ENCODE measurements around the gene PRKCG.

The PRKCG gene

DNA sequence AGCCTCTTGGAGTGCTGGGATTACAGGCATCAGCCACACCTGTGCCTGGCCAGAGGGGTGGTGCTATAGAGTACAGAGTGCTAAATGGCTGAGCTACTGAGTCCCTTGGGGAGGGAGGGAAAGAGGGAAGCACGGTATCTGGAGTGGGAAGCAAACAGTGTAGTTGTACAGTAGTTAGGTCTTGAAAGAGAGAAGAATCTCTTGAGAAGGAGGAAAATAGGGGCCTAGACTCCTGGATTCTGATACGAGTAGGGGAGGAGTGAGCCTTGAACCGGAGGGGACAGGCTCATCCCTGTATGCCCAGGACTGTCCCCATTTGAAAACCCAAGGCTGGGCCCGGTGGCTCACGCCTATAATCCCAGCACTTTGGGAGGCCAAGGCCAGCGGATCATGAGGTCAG lies 9.2 kb upstream of the PRKCG start:
- no peak for DNase-seq

DNA sequence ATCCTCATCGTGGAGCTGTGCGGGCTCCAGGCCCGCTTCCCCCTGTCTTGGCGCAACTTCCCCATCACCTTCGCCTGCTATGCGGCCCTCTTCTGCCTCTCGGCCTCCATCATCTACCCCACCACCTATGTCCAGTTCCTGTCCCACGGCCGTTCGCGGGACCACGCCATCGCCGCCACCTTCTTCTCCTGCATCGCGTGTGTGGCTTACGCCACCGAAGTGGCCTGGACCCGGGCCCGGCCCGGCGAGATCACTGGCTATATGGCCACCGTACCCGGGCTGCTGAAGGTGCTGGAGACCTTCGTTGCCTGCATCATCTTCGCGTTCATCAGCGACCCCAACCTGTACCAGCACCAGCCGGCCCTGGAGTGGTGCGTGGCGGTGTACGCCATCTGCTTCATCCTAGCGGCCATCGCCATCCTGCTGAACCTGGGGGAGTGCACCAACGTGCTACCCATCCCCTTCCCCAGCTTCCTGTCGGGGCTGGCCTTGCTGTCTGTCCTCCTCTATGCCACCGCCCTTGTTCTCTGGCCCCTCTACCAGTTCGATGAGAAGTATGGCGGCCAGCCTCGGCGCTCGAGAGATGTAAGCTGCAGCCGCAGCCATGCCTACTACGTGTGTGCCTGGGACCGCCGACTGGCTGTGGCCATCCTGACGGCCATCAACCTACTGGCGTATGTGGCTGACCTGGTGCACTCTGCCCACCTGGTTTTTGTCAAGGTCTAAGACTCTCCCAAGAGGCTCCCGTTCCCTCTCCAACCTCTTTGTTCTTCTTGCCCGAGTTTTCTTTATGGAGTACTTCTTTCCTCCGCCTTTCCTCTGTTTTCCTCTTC lies 8.0 kb upstream of the PRKCG start:
- no peak for DNase-seq

DNA sequence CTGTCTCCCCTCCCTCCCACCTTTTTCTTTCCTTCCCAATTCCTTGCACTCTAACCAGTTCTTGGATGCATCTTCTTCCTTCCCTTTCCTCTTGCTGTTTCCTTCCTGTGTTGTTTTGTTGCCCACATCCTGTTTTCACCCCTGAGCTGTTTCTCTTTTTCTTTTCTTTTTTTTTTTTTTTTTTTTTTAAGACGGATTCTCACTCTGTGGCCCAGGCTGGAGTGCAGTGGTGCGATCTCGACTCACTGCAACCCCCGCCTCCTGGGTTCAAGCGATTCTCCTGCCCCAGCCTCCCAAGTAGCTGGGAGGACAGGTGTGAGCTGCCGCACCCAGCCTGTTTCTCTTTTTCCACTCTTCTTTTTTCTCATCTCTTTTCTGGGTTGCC lies 7.4 kb upstream of the PRKCG start:
- DNase-seq: no peak

DNA sequence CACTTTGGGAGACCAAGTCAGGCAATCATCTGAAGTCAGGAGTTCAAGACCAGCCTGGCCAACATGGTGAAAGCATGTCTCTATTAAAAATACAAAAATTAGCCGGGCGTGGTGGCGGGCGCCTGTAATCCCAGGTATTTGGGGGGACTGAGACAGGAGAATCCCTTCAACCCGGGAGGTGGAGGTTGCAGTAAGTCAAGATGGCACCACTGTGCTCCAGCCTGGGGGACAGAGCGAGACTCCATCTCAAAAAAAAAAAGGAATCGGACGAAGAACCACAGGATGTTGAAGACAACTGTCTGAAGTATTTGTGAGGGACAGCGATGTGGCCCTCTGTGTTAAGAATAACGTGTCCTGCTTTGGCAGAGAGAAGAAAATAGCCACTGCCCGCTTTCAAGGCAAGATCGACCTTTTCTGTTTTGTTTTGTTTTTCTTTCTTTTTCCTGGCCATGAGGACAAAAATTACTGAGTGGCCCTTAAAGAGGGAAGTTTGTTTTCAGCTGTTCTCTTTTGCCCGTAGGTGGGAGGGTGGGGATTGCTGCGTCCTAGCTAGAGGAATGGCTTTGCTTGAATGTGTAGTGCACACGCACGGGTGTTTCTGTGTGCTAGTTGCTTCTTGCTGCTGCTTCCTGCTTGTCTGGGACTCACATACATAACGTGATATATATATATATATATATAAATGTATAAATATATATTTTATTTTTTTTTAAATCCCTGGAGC lies 6.2 kb upstream of the PRKCG start:
- DNase-seq: no peak

DNA sequence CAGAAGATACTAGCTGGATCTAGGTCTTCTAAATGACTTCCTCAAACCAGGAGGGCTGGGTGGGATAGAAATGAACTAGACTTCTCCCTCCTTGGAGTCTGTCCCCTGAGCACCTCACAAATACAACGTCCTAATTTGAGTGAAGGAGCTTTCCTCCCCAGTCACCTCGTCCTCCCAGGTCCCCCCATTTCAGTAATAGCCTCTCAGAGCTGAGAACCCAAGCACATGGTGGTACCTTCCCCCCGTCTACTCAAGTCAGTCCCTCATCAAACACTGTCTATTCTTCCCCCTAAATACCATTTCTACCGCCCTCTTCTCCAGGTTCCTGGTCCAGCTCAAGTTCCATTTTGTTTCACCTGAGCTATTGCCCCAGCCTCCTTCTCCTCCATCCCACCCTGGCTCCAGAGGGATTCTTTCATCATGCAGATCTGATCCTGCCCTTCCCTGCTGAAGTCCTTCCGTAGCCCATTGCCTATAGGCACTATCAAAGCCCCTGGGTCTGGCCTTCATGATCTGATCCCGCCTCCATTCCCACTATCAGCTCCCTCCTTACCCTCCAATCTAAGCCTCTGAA lies 5.3 kb upstream of the PRKCG start:
- no peak for DNase-seq

DNA sequence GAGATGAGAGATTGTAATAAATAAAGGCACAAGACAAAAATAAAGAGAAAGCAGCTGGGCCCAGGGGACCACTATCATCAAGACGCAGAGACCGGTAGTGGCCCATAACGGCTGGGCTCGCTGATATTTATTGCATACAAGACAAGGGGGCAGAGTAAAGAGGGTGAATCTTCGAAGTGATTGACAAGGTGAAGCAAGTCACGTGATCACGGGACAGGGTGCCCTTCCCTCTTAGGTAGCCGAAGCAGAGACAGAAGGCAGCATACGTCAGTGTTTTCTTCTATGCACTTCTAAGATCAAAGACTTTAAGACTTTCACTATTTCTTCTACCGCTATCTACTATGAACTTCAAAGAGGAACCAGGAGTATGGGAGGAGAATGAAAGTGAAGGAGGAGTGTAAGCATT lies 4.6 kb upstream of the PRKCG start:
- DNase-seq: no peak

DNA sequence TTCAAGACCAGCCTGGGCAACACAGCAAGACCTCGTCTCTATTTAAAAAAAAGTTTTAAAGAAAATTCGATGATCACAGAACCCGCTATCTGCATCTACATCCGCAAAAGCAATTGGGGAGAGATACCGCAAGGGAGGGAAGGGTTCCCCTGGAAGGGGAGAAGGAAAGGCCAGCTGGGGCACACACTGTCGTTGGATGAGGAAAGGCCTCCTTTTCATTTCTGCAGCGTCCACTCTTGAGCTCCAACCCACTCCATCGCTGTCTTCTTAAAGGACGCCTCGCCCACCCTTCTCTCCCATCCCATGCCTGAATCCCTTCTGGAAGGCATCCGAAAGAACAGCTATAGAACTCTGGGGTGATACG lies 3.2 kb upstream of the PRKCG start:
- no peak for DNase-seq

DNA sequence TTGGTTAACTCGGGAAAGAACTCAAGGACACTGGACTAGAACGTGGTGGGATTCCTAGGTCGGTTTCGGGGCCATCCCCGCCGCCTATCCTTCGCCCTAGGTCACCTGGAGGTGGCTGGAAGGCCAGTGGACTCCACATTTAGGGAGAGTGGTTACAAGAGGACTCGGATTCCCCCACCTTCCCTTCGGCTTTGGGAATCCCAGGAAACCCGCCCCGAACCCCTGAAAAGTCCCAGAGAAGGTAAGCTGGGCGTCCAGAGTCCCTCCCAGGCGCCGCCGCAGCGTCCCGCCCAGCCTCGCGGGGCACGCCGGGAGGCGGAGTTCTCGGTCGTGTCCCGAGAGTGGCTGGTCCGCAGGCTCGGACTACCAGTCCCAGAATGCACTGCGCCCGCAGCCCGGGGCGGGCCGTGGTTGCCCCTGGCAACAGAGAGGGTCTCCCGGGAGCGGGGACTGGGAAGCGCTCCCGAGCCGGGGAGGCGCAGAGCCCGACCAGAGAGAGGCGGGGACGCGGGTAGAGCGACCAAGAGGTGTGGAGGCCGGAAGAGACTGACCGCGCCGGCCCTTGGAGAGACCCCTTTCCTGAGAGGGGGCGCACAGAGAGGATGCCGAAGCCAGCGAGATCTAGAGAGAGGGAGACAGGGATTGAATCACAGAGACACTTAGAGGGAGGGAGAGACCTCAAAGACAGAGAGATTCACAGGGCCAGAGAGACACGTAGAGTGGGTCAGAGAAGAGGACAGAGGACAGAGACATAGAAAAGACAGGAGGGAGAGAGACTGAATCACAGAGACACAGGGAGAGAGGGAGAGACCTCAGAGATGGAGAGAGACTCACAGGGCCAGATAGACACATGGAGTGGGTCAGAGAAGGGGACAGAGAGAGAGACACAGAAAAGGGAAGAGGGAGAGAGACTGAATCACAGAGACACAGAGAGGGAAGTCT lies 2.6 kb upstream of the PRKCG start:
- peak; percentile 99 for DNase-seq

DNA sequence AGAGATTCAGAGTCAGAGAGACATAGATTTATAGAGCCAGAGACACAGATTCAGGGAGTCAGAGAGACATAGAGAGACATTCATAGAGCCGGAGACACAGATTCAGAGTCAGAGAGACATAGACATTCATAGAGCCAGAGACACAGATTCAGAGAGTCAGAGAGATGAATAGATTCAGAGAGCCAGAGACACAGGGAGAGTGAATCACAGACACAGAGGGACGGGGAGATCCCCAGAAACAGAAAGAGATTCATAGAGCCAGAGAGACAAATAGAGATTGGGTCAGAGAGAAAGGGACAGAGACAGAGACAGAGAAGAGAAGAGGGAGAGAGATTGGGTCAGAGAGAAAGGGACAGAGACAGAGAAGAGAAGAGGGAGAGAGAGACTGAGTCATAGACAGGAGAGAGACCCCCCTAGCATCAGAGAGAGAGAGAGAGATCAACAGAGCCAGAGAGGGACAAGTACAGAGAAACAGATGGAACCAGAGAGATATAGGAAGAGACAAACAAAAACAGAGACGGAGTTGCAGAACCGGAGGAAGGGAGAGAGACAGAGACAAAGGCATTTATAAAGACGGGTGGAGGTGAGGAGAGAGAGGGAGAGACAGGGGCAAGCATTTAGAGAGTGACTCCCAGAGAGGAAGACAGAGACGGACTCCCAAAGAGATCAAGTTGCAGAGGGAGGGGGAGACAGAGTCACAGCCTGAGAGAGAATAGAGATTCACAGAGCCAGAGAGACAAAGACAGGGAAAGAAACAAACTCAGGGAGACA lies 1.1 kb upstream of the PRKCG start:
- DNase-seq: no peak

DNA sequence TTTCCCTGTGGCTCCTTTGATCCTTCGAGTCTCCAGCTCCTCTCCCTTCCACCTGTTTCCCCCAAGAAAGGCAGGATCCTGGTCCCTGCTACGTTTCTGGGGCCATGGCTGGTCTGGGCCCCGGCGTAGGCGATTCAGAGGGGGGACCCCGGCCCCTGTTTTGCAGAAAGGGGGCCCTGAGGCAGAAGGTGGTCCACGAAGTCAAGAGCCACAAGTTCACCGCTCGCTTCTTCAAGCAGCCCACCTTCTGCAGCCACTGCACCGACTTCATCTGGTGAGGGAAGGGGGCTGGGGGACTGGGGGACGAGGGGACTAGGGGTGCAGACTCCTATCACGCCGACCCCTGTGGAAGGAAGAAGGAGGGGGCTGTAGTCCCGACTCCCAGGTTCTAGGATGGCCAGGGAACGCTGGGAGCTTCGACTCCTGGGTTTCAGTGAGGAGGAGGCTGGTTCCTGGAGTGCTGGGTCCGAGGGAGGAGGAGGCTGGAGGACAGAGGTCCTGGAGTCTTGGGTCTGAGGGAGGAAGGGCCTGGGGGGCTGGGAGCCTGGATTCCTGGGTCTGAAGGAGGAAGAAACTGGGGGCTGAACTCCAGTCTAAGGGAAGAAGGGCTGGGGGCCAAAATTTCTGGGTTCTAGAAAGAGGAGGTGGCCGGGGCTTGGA lies 524 bp downstream of the PRKCG start:
- no peak for DNase-seq

DNA sequence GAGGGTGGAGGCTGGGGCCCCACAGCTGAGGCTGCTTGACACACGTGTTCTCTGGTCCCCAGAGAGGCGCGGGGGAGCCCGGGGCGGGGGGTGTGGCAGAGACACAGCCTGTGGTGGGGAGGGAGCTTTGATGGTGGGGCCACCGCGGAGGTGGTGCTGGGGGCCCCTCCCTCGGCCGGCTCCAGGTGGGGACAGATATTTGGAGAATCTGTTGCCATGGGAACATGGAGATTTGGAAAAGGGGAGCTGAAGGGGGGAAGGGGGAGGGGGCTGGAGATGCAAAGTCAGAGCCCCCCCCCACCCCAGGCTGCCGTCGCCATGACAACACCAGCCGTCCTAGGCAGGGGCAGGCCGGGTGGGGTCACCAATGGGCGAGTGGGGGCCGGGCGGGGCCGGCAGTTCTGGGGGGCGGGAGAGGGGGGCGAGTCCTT lies 1.2 kb downstream of the PRKCG start:
- no peak for DNase-seq

DNA sequence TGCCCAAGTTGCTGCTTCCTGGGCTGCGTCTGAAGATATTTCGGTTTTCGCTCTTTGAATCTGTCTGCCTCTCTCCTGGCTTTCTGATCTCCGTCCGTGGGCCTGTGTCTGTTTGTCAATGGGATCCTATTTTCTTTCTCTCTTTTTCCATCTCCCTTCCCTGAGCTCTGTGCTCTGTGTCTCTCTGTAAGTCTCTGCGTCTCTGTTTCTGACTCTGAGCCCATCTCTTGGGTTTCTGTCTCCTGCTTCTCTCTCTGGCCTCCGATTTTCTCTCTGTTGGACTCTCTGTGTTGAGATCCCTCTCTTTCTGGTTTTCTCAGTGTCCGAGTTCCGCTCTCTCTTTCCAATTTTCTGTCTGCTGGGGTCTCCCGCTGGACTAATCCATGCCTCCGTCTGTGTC lies 1.7 kb downstream of the PRKCG start:
- no peak for DNase-seq

DNA sequence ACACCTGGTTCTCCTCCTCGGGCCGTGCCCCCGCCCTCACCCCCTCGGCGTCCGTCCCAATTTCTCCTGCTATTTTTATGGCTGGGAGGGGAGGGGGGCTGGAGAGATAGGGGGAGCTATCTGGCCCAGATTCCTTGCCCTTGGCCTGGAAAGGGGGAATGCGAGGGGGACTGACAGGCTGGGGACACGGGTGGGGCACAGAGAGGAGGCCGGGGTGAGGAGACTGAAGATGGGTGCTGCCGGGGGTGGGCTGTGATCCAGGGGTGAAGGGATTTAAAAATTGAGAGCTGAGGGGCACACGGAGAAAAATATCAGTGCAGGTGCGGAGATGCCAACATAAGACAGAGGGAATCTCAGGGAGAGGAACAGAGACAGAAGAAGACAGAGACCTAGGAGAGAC lies 2.3 kb downstream of the PRKCG start:
- DNase-seq: no peak

DNA sequence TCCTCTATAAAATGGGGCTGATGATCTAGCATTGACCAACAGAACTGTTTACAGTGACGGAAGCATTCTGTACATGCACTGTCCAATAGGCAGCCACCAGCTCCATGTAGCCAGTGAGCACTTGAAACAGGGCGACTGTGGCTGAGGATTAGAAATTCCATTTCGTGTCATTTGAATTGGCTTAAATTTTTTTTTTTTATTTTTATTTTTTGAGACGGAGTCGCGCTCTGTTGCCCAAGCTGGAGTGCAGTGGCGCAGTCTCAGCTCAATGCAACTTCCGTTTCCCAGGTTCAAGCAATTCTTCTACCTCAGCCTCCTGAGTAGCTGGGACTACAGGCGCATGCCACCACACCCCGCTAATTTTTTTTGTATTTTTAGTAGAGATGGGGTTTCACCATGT lies 3.0 kb downstream of the PRKCG start:
- DNase-seq: no peak

DNA sequence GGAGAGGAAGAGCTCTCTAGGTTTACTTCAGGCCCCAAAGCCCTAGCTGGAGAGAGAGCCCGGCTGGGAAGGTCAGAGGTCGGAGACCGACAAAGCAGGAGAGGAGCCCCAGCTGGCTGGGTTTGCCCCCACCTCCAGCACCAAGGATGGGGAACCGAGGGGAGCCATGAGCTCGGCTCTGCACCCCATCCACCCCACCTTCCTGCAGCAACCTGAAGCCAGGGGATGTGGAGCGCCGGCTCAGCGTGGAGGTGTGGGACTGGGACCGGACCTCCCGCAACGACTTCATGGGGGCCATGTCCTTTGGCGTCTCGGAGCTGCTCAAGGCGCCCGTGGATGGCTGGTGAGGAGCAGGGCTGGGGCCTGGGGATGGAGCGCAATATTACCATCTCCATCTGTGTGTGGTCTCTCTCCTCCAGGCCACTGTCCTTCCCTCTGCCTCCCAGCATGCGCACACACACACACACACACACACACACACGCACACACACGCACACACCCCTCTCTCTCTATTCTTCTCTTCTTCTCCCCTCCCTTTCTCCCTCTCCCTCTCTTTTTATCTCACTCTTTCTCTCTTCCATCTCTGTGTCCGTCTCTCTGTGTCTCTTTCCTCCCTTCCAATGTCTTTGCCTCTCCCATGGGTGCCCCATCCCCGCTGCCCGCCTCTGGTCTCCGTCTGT lies 10.4 kb downstream of the PRKCG start:
- DNase-seq: no peak

DNA sequence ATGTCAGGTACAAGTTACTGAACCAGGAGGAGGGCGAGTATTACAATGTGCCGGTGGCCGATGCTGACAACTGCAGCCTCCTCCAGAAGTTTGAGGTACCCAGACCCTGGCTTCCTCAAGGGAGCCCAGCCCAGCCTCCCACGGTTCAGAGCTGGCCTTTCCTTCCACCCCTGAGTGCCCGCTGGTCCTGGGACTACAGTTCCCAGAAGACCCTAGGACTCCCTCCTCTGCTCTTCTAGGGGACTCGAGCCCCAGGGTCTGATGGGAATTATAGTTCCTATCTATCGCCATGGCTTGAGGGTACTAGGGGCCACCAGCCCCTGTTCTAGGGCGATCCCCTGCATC lies 11.0 kb downstream of the PRKCG start:
- no peak for DNase-seq

DNA sequence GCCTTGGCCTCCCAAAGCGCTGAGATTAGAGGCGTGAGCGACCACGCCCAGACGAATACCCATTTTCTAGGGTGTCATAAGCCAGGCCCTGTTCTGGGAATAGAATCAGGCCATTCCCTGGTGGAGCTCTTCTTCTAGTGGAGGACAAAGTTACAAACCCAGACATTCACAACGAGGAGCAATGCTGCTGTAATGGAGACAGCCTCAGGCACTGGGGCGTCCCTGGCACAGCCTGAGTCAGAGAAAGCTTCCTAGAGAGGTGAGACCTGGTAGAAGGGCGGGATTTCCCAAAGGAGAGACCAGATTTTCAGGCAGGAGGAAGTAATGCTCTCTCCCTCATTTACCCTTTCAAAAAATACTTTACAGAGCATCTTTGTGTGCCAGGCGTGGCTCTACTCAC lies 12.7 kb downstream of the PRKCG start:
- DNase-seq: no peak

DNA sequence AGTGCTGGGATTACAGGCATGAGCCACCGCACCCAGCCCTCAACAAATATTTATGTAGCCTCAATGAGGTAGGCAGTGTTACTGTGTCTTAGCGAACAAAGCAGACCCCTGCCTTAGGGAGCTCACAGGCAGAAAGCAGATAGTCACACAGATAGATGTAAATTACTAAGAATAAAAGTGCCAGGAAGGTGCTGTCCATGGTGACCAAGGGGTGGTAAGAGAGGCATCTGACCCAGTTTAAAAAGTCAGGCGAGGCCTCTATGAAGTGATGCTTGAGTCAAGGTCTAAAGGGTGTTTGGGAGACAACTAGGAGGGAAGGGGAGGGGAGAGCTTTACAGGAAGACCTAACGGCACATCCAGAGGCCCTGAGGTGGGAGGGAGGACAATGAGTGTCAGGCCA lies 14.7 kb downstream of the PRKCG start:
- DNase-seq: no peak

DNA sequence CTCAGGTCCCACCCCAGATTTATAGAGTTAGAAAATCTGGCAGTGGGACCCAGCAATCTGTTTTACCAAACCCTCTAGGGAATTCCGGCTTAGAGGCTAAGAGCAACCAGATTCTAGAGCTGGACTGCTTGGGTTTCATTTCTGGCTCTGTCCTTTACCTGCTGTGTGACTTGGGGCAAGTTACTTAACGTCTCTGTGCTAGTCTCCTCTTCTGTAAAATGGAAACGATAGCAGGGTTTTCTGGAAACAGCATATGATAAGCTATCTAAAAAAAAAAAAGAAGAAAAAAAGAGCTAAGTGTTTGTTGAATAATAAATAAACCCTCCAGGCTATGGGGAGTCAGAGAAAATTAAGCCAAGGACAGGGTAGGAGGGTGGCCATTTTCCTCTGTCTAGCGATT lies 15.5 kb downstream of the PRKCG start:
- no peak for DNase-seq

DNA sequence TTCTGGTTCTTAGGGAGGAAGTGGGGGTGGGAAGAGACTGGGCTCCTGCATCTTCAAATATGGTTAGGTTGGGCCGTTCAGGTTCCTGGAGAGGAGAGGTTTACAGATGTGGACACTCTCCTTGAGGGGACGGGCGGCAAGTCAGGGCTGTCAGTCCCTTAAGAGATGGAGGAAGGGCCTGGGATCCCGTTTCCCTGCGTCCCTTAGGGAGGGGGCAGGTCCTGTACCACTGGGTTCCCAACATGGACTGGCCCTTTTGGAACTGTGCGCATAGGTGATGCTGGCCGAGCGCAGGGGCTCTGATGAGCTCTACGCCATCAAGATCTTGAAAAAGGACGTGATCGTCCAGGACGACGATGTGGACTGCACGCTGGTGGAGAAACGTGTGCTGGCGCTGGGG lies 16.2 kb downstream of the PRKCG start:
- no peak for DNase-seq

DNA sequence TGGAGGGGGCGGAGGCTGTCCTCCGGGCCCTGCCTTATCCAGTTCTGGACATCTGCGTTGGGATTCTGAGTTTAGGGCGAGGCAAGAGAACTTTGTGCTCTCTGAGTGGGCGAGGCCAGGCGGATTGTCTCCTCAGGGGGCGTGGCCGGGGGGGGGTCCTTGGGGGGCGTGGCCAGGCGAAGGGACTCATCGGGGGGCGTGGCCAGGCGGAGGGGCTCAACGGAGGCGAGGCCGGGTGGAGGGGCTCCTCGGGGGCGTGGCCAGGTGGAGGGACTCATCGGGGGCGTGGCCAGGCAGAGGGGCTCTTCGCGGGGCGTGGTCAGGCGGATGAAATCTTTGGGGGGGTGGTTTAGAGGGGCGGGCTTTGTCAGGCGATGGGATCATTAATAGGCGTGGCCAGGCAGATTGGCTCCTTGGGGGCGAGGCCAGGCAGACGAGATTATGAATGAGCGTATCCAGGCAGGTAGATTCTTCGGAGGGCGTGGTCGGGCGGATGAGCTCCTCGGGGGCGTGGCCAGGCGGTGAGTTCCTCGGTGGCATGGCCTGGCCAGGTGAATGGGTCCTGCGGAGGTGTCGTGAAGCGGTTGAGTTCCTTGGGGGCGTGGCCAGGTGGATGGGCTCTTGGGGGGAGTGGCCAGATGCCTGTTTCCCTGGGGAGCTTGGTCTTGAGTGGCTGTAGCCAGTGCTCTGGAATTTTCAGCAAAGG lies 16.8 kb downstream of the PRKCG start:
- DNase-seq: no peak
